Stimulated activated CD4-positive, alpha-beta T cell treated with anti-CD3 and anti-CD28 coated beads, Interleukin-4, amount 100 ng/mL, for 4 hours (primary cell): Measurements from ENCODE around the gene P2RX1.

Experiments
- DNase-seq, 2 experiments: peaks; one replicate each; pipeline ENCODE4 v3.0.0-alpha.2; 2020

P2RX1 gene

DNA sequence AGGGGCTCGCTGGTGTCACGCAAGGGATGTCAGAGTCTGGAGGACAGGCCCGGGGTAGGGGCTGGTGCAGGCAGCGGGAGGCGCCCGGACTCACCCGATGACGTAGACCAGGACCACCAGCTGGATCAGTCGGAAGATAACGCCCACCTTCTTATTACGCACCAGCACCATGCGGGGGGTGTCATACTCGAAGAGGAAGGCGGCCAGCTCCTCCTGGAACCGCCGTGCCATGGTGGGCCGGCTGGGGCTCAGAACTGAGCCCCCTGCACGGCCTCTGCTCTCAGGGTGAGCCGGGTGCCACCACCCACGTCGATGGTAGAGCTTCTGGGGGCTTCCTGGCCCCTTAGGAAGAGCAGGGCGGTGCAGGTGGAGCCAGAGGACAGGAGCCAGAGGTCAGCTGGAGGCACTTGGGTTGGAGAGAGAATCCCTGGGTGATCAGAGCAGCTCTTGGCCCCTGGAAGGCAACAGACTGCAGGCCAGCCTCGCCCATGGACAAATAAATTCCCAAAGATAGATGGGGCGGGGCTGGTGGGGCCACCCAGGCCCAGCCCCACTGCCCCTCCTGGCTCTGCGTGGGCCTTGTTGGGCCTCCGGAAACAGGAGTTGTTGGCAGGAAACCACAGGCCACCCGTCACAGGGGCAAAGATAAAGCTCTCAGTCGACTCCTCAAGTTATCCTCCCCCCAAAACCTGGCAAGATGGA, at the start of gene P2RX1:
P2RX1 (minus strand) TSS at position 471 of the 702 bp plus-strand sequence; CDS start at position 231, 240 bp downstream.
- no peak for DNase-seq

DNA sequence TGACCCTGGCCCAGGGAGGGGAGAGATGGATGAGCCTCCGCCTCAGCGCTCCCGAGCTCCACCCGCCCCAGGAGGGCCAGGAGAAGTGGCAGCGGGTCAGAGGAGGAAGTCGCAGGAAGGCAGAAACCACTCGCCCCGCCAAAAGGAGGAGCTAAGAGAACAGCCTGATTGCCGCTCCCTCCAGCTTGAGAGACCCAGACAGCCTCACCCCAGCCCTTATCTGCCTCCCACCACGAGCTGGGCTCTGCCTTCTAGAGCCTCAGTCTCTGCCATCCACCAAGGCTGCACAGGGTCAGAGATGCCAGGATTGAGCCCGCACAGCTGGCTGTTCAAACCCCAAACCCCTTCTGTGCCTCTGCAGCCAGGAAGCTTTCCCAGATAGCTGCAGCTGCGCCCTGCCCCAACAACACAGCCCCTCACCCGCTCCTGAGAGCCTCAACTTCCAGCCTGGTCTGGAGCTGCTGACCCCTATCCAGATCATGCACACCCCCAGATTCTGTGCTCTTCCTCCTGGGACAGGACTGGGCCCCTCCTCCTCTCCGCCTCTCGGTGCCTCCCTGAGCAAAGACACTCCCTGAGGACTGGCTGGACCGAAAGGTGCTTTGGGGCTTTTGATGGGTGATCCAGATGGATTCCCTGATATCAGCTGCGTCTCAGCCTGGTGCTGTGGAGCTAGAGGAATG, 49.0 kb upstream of the P2RX1 start:
- peak; percentile 54 to 56 for DNase-seq

DNA sequence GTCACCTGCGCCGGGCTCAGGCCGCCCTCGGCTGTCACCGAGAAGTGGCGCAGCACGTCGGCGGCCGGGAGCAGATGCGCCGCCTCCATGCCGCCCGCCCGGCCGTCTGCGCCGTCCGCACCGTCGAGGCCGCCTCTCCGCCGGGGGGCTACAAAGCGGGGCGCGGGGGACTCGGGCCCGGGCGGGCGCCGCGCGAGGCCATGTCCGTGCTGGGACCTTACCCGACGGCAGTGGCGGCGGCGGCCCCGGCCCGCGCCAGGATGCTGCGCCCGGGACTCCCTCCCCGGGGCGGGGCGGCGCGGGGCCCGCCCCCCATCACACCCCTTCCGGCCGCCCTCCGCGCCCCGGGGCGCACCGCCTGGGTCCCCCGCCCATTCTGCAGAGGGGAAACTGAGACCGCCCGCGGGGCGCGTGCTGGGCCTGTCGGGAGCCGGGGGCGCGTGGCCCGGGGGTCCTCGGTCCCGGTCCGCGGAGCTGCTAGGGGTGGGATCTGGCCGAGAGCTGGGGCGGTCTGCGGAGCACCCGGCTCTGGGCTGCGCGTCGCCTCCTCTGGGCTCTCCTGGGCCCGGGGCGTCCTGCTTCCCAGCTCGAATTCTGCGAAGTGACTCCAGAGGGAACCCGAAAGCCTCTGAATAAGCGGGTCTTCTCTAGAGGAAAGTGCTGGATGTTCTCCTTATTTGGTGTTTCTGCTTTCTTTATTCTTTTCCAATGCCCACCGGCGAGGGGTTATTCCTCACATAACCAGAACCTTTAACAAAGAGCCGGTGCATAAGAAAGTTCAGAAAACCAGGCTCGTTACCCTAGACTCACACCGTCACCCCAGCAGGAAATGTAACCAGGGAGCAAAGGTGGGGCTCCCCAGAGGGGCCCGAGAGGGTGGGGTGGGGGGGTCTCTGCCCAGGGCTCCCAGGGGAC, 48.2 kb upstream of the P2RX1 start, which contains the start of gene ATP2A3:
ATP2A3 (minus strand) TSS at position 235 of the 915 bp plus-strand sequence; CDS start at position 89, 146 bp downstream.
- peak; percentile 46 to 70 for DNase-seq

DNA sequence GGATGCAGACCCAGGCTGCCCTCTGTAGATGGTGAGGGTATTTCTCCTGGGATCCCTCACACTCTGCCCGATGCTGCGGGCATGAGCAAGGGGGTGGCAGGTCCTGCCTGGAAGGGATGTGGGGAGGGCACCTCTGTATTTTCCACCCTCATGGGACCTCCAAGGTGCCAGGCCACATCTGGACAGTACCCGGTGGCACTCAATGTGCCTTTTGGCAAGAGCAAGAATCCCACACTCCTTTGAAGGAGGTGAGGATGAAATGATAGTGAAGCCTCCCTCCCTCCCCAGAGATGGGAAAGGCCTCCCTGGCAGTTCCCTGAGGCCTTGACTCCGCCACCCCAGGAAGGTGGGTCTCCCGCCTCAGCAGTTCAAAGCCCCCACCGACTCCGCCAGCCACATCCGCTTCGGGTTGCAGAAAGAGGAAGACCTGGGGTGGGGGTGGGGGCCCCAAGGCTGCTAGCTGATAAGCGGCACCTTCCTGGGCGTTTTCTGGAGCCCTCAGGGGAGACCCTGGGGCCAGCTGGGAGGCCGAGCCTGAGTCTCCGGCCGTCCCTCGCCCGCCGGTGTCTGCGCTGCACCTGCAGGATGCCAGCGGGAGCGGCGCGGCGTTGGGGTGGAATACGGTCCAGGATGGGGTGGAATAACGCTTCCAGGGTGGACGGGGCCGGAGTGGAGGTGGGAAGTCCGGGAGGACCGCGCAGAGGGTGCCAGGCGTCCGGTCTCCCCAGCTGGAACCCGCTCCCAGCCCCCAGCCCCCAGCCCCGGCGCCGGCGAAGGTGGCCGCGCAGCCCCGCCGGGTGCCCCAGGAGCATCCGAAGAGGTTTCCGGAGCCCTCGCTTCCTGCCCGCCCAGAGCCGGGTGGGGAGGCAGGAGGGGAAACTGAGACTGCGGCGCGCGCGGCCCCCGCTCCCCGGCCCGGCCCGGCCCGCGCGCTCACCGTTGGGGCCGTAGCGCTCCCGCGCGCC, 47.3 kb upstream of the P2RX1 start:
- DNase-seq: peak; percentile 48 to 58

DNA sequence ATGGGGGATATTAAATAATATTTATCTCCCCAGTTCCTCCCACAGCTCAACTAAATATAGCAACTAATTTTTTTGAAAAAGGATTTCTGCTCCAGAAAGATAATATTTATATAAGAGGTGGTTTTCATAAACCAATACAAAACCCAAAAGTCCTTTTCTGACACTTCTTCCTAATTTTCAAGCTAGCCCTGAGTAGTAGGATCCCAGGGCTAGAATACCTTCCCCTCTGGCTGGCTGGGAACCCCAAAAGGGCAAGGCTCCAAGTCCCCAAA, 46.6 kb upstream of the P2RX1 start:
- DNase-seq: no peak

DNA sequence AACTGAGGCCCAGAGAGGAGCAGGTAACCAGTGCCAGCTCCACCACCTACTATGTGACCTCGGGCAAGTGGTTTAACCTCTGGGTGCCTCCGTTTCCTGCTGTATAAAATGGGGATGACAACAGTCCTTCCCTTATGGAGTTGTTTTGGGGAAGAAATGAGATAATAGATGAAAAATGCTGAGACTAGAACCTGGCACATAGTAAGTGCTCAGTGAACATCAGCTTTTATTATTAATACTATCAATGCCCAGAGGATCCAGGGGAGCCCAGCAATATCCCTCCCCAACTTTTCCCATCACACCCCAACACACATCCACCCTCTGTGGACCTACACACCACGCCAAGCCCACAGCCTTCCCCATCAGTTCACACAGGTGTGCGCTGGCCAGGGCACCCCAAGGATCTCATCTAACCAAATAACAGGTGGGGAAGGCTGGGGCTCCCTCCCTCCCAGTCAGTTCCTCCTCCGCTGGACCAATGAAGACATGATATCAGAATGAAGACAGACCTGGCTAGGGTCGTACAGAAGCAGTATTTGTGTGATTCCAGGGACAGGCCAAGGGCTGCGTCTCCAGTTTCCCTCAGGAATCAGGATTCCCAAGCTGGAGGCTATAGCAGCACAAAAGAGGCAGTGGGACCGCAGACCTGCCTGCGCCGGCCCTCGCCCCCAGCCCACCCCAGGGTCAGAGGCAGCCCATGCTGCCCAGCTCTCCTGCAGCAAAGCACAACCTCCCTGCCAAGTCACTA, 46.1 kb upstream of the P2RX1 start:
- no peak for DNase-seq

DNA sequence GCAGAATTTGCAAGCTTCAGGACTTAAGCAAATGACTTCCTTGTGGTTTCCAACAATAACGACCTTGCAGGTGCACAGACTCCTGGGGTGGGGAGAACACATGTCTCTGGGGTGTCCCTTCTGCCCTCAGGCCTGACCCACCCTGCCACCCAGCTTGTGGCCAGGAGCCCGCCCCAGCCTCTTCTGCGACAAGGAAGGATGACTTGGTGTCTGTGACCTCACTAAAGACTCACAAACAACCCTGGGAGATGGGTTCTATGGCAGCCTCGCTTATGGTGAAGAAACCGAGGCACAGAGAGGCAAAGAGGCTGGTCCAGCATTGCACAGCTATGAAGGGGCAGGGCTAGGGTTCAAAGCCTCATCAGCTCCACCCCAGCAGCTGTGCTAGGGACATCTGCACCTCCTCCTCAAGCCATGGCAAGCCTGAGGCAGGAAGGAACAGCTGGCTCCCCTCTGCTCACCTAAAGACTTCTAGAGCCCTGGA, 45.3 kb upstream of the P2RX1 start:
- no peak for DNase-seq

DNA sequence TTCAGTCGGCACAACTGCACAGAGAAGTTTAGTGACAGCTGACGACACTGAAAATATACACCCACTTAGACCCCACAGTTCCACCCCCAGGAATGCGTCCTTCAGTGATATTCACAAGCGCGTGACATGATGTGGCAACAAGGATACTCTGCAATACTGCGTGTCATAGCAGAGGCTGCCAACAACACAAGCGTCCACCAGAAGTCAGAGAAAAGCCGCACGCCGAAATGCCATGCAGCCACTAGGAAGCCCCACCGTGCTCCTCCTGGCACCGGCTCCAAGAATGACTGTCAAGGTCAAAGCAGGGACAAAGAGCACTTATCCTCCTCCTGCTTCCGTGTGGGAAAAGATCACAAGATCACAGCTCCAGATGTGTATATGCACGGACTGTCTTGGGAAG, 44.5 kb upstream of the P2RX1 start:
- no peak for DNase-seq

DNA sequence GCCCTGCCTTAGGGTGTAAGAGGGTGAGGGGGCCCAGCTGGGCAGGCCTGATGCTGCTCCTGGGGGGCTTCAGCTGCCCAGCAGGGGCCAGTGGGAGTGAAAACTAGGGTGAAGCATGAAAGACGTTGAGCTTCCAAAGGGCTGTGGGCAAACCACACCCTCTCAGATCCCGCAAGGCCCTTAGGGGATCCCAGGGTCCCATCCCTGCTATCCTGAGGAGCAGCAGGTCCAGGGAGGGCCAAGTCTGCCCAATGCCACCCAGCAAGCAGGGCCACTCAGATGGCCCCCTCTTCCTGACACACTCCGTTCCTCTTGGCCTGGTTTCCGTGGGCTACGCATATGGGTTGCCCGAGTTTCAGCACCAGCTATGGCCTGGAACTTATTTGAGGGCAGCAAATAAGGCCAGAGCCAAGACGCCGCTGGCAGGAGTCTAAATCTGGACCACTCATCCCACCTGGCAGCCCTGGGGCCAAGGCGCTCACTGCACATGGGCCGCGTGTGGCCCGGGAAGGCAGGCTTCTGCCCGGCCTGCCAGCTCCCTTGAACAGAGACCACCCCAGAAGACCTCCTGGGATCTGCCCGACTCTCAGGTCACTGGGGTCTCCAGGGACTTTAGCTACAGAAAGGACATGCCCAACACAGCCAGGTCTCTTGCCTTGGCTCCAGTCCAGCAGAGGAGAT, 43.8 kb upstream of the P2RX1 start:
- no peak for DNase-seq

DNA sequence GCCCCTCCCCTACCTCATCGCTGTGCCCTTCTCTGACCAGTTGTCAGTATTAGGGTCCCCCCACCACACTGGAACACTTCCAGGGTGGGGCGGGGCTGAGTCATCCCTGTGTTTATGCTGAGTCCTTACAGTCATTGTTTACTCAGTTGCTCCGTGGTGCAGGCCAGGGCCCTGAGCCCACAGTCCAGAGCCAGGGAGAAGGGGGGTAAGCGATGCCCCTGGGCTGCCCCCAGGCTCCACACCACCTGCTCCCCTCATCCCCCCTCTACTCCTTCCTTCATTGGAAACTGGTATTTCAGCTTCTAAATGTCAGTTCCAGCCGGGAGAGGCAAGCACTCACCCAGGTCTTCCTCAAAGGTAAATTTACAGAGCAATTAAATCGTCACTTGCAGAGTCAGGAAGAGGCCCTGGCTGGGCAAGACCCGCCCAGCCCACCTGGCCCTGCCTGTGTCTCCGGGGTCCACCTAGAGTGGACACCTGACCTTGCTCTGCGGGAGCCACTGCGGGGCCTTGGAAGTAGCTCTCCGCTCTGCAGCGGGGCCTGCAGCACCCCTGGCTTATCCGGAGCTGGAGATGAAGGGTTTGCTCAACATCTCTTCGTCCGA, 43.1 kb upstream of the P2RX1 start:
- no peak for DNase-seq

DNA sequence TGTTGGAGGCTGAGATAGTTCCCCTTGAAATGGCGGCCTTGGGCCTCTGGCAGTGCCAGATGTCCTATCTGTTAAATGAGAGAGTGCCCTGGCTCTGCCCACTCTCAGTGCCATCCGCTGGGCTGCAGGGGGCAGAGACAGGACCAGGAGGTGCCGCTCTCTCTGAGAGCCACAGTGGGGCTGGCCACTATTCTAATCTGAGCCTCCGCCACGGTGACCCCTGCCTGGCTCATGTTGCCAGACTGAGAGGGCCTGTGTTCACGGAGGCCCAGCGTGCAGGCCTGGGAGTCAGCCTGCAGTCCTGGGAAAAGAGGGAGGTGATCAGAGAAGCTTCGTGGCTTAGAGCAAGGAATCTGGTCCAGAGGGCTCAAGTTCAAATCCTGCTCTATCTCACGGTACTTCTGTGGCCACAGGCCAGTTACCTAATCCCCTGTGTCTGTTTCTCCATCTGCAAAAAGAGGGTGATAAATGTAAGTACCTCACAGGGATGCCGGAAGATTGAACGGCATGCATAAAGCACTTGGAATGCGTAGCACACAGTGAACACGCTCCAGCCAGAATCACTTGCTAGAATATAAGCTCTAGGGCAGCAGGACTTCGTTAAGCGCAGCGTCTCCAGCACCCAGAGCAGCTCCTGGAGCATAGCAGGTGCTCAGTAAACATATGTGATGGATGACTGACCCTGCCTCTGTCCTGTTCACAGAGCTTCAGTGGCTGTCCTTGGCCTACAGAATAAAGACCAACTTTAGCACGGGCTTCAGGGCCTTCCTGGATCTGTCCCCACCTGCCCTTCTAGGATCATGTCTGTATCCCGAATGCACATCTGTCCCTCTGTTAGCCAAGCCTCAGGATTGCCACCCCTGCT, 41.7 kb upstream of the P2RX1 start:
- no peak for DNase-seq

DNA sequence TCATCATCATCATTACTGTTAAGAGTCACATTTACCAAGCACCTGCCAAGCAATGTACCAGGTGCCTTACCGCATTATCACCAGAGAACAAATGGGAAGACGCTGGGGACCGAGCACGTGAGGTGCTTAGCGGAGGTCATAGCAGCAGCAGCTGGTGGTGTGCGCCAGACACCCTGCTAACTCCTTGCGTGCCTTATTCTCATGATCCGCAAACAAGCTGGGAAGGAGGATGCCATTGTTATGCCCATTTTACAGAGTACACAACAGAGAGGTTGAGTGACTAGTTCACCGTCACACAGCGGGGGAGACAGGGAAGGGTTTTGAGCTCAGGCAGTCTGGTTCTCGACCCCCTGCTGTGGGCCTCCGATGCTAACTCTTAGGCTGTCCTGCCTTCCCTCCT, 40.7 kb upstream of the P2RX1 start:
- DNase-seq: no peak

DNA sequence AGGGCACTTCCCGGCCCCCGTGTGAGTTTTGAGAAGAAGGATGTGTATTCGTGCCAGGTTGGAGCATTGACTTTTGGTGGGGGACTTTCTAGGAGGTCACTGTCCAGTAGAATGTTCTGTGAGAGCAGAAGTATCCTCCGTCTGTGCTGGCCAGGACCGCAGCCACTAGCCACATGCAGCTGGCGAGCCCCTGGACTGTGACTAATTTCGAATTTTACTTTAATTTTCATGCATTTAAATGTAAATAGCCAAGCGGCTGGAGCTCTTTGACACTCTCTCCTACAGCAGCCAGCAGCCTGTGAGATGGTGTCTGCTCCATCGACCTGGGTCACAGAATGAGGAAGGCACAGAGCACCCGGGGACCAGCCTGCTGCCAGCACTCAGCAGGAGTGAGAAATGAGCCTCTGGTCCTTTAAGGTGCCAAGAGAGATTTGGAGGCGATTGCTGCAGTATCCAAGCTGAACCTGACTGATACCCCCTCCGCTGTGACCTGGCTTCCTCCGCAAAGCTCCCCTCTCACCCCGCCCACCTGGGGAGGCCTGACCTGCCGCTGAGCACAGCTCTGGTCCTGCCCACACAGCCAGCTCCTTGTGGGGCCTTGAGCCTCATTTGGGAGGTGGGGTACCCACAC, 40.2 kb upstream of the P2RX1 start:
- DNase-seq: no peak

DNA sequence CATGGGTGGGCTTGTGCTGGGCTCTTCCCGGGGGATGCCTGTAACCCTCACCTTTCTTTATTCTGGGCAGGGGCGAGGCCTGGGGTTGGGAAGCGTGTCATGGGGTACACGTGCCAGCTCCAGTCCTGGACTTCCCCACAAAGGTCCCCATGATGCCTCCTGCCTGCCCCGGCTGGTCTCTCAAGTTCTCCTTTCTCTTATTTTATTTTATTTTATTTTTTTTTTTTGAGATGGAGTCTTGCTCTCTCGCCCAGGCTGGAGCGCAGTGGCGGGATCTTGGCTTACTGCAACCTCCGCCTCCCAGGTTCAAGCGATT, 39.4 kb upstream of the P2RX1 start:
- no peak for DNase-seq

DNA sequence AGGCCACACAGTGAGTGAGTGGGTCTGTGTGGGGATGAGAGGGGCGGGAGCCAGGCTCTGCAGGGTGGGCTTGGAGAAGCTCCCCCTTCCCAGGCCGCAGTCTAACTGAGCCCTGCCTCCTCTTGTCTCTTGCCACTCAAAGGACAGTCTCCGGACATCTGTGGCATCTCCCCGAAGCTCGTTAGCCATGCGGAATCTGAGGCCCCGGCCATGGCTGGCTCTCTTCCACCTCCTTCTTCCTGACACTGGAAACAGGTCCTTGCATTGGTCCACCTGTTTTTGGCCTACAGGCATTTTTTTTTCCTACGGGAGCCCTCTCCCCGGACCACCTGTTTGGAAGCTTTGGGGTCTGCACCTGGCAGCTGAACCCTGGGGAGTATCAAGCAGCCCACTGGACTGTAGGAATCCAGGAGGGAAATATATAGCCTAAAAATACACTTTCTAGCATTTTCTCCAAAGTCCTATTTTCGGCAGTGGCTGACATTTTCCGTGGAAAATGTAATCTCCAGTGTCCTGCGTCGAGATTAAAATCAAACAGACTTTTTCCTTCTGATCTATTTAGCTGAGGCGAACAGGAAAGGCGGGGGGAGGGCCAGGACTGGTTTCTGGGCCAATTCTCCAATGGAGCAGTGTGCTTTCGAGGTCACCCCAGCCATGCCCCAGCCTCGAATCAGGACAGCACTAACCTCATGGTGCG, 38.9 kb upstream of the P2RX1 start:
- no peak for DNase-seq

DNA sequence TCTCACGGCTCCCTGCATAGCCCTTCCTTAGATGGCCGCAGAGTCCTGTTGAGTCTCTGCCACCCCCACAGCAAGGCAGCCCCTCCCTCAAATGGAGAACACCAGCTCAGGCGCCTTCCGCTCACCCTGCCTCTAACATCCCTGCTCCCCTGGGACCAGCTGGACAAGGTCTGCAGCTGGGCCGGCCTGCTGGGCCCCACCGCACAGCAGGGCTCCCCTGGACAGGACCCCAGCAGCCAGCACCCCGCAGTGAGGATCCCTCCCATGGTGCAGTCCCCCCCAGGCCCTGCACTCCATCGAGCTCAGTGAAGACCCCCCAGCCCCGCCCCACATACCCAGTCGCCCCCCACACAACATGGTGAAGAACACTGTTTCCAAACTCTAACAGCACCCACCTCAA, 37.8 kb upstream of the P2RX1 start:
- DNase-seq: no peak

DNA sequence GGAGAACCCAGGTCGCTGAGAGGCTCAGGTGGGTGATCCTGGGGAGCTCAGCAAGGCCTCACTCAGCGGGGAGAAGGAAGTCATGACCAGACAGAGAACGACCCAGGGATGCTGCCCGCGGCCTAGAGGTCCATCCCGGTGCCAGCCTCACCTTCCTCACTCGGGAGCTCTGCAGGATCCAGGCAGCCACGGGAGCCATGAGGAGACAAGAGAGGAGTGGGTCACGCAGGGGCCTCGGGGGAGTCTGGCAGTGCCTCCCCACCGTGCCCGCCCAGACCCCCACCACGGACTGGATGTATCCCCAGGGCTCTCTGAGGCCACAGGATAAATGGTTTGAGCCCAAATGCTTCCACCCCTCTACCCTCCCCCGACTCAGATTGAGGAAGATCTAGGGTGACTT, 37.3 kb upstream of the P2RX1 start:
- DNase-seq: no peak

DNA sequence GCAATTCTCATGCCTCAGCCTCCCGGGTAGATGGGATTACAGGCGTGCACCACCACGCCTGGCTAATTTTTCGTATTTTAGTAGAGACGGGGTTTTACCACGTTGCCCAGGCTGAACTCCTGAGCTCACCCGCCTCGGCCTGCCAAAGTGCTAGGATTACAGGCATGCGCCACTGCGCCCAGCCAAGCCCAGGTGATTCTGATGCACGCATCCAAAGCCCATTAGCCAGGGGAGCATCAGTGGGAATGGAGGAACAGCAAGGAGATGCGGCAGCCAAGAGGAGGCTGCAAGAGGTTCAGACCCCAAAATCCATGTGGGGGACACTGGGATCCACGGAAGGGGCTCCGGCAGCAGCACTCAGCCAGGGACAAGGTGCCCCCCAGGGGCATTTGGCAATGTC, 35.9 kb upstream of the P2RX1 start:
- DNase-seq: no peak

DNA sequence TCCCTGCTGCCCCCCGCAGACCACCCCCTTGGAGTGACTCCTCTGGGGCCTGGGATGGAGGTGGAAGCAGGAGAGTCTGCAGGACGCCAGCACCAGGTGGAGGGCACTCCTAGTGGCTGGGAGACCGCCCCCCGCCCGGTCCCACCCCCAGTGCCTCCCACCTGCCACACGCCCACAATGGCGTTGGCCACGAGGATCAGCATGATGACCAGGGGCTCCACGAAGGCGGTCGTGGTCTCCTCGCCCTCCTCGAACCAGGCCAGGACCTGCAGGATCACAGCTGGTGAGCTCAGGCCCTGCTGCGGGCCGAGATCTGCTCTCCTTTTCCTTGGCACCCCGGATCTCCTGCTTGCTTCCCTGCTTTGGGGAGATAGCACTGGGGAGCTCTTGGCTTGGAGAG, 35.2 kb upstream of the P2RX1 start:
- DNase-seq: no peak
